Dendritic cell treated with granulocyte-macrophage colony-stimulating factor and Interleukin-4, amounts not matched to agents 40 ng/mL and 50 ng/mL, for 4 days (primary cell): ENCODE data around the gene MAST3.
A peak's percentile ranks its signal among the peaks of the same experiment; 100 is the strongest.
"Not testable (repeated sequence)": the region's sequence is repeated elsewhere in the genome, so short reads cannot be mapped to it uniquely, and the experiment has no call there.

Source experiments
- H3K27ac Mint-ChIP-seq: one replicate; pipeline ENCODE4 v1.8.0; 2022; ENCODE audit warnings: mild to moderate bottlenecking, mixed read lengths
- H3K27me3 Mint-ChIP-seq: one replicate; pipeline ENCODE4 v1.8.0; 2022; ENCODE audit warnings: mild to moderate bottlenecking, mixed read lengths
- H3K36me3 Mint-ChIP-seq: one replicate; pipeline ENCODE4 v1.8.0; 2022; ENCODE audit warnings: low read depth, mixed read lengths
- H3K4me1 Mint-ChIP-seq: one replicate; pipeline ENCODE4 v1.8.0; 2022; ENCODE audit warnings: low read depth, mixed read lengths
- H3K4me3 Mint-ChIP-seq: one replicate; pipeline ENCODE4 v1.8.0; 2022; ENCODE audit warnings: mild to moderate bottlenecking, moderate library complexity, mixed read lengths
- H3K9me3 Mint-ChIP-seq: one replicate; pipeline ENCODE4 v1.8.0; 2022; ENCODE audit warnings: mixed read lengths
- intact Hi-C: fragments of 100-400 bp; cut with micrococcal nuclease; formaldehyde crosslinking; loops from one replicate; pipeline ENCODE4 v1.15.0; 2022

Gene MAST3

DNA sequence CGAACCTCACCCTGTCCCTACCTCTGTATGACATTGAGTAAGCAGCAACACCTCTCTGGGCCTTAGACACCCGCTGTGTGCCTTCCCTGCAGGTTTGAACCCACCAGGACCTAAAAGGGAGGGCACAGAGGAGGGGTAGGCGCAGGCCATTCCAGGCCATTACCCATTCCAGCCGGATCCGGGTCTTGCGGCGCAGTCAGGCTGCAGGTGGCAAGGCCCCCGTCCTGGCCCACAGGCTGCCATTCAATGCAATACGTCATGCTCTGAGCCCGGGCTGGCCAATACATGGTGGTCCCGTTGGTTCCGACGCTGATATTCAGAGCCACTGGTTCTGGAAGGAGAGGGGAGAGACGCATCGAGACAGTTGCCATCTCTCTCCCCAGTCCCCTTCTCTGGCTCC lies 28.2 kb upstream of the MAST3 start:
- intact Hi-C loops = no loop called here
- H3K36me3 Mint-ChIP-seq = peaks cover 18% of the 10 kb centered on the region
- H3K27me3 Mint-ChIP-seq = no peaks in the 10 kb centered on the region
- H3K4me3 Mint-ChIP-seq = no peak overlapping the region
- H3K9me3 Mint-ChIP-seq = no peaks in the 10 kb centered on the region
- H3K4me1 Mint-ChIP-seq = no peaks in the 10 kb centered on the region
- no peak overlapping the region for H3K27ac Mint-ChIP-seq

DNA sequence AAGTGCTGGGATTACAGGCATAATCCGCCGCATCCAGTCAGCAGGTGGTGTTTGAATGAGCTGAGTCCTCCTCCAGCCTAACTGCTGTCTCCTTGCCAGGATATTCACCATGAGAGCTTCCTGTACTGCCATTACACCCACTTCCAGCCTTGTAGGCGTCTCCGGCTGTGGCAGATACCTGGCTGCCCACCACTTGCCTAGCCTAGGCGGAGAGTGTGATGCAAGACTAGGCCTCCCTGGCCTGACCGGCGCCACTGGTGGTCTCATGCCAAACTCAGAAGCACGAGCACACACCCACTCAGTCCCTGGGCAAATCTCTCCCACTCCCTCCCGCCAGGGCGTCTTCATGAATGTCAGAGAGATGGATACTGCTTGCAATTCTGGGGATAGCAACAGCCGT lies 27.4 kb upstream of the MAST3 start:
- Mint-ChIP-seq H3K9me3 (no peaks in the 10 kb centered on the region), H3K36me3 (peaks cover 21% of the 10 kb centered on the region), H3K4me3 (no peak overlapping the region), H3K27me3 (no peaks in the 10 kb centered on the region), H3K27ac (no peak overlapping the region), H3K4me1 (no peaks in the 10 kb centered on the region)
- intact Hi-C loops = no loop called here

DNA sequence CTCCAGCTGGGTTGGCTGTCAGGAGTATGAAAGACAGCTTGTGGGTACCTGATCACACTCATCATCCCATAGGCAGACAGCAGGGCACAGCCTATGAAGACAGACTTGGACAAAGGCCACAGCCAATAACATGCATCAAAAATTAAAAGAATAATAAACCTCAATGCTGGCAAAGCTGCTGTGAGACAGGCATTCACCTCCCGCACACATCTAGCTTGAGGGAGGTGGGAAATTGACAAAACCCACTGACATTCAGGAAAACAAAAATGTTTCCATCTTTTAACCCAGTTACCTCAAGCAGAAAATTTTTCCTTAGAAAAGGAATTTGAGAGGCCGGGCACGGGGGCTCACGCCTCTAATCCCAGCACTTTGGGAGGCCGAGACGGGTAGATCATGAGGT lies 25.2 kb upstream of the MAST3 start:
- no peaks in the 10 kb centered on the region for H3K9me3 Mint-ChIP-seq
- H3K4me3 Mint-ChIP-seq = no peak overlapping the region
- no peaks in the 10 kb centered on the region for H3K27me3 Mint-ChIP-seq
- H3K4me1 Mint-ChIP-seq = no peaks in the 10 kb centered on the region
- no peak overlapping the region for H3K27ac Mint-ChIP-seq
- H3K36me3 Mint-ChIP-seq = peaks cover 28% of the 10 kb centered on the region
- intact Hi-C loops = no loop called here

DNA sequence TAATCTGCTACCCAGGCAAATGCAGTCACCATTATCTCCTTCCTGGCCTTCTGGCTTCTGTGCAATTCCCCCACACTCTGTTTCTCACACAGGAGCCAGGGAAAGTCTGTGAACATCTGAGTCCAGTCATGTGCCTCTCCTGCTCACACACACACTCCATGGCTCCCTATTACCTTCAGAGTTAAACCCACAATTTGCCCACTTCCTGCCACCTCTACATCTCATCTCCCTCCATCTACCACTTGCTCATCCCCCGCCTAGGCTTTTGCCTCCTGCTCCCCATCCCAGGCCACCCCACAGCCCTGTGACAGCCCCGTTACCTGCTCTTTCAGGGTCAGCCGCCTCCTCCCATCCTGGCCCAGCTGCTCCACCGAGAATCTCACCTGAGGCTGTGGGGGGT lies 24.4 kb upstream of the MAST3 start:
- Mint-ChIP-seq H3K9me3 (no peaks in the 10 kb centered on the region), H3K4me1 (no peaks in the 10 kb centered on the region), H3K36me3 (peaks cover 28% of the 10 kb centered on the region), H3K27me3 (no peaks in the 10 kb centered on the region), H3K4me3 (no peak overlapping the region), H3K27ac (no peak overlapping the region)
- intact Hi-C loops = no loop called here

DNA sequence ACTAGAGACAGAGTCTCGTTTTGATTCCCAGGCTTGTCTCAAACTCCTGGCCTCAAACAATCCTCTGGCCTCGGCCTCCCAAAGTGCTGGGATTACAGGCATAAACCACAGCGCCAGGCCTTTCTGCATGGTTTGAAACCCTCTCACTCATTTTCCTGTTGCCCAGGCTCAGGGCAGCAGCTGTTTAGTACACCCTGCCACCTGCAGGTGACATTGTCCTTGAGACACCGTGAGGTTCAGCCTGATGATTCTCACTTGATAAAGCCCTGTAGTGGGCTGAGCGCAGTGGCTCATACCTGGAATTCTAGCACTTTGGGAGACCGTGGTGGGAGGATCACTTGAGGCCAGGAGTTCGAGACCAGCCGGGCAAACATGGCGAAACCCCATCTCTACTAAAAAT lies 23.4 kb upstream of the MAST3 start:
- no peaks in the 10 kb centered on the region for H3K4me1 Mint-ChIP-seq
- intact Hi-C loops = no loop called here
- H3K27ac Mint-ChIP-seq = no peak overlapping the region
- no peaks in the 10 kb centered on the region for H3K9me3 Mint-ChIP-seq
- no peaks in the 10 kb centered on the region for H3K27me3 Mint-ChIP-seq
- peaks cover 28% of the 10 kb centered on the region for H3K36me3 Mint-ChIP-seq
- H3K4me3 Mint-ChIP-seq = no peak overlapping the region

DNA sequence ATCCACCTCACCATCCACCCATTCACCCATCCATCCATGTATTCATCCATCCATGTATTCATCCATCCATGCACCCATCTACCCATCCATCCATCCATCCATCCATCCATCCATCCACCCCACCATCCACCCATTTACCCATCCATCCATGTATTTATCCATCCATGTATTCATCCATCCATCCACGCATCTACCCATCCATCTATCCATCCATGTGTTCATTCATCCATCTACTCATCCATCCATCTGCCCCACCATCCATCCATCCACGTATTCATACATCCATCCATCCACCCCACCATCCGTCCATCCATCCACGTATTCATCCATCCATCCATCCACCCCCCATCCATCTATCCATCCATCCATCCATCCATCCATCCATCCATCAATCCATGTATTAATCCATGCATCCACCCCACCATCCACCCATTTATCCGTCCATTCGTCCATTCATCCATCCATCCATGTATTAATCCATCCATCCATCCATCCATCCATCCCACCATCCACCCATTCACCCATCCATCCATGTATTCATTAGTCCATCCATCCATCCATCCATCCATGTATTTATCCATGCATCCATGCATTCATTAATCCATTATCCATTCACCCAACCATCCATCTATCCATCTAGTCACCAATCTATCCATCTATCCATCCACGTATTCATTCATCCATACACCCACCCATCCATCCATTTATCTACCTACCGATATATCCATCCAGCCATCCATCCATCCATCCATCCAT lies 13.5 kb upstream of the MAST3 start:
- H3K27ac Mint-ChIP-seq = no peak overlapping the region
- H3K4me3 Mint-ChIP-seq = no peak overlapping the region
- H3K4me1 Mint-ChIP-seq = peaks cover 29% of the 10 kb centered on the region
- H3K36me3 Mint-ChIP-seq = peaks cover 12% of the 10 kb centered on the region
- H3K27me3 Mint-ChIP-seq = no peaks in the 10 kb centered on the region
- intact Hi-C loops = no loop called here
- peaks cover 15% of the 10 kb centered on the region for H3K9me3 Mint-ChIP-seq

DNA sequence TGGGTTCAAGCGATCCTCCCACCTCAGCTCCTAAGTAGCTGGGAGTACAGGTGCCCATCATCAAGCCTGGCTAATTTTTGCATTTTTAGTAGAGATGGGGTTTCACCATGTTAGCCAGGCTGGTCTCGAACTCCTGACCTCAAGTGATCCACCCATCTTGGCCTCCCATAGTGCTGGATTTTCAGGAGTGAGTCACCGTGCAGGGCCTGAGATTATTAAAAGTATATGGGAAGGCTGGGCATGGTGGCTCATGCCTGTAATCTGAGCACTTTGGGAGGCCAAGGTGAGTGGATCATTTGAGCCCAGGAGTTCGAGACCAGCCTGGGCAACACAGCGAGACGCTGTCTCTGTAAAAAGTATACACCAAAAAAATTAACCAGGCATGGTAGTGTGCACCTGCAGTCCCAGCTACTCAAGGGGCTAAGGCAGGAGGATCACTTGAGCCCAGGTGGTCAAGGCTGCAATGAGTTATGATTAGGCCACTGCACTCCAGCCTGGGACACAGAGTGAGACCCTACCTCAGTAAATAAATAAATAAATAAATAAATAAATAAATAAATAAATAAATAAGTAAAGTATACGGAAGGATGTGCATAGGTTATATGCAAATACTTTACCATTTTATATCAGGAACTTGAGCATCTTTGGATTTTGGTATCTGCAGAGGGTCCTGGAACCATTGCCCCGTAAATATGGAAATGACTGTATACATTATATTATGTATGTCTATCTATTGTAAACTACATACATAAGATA lies 11.7 kb upstream of the MAST3 start:
- H3K27me3 Mint-ChIP-seq = no peaks in the 10 kb centered on the region
- H3K4me3 Mint-ChIP-seq = no peak overlapping the region
- peaks cover 47% of the 10 kb centered on the region for H3K4me1 Mint-ChIP-seq
- peak overlapping the region; percentile 99 for H3K27ac Mint-ChIP-seq
- peaks cover 12% of the 10 kb centered on the region for H3K36me3 Mint-ChIP-seq
- intact Hi-C loops = no loop called here
- H3K9me3 Mint-ChIP-seq = peaks cover 15% of the 10 kb centered on the region

DNA sequence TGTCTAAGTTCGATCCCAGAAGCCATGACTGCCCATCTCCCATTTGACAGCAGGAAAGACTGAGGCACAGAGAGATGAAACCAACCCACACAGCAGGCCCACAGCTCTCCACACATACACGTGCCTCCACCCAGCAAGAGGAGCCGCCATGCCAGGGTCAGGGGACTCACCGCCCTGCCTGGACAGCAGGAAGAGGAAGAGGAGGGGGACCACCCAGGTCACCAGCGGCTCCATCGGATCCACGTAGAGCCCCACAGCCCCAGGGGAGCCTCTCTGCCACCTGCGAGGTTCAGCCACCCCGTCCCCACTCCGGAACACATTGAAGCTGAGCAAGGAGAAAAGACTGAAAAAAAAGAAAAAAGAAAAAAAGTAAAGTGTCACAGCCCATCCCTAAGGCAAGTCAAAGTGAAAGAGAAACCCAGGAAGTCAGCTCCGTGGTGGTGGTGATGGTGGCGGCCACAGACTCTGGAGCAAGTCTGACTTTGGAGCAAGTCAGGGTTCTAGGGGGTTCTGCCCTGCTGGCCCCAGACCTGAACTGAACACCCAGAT lies 10.9 kb upstream of the MAST3 start, which contains the start of gene IL12RB1:
IL12RB1 (minus strand) TSS at position 345 of the 549 bp plus-strand sequence; CDS start at position 234, 111 bp downstream.
- peak within 1 kb of the TSS; percentile 92 for H3K4me3 Mint-ChIP-seq
- H3K9me3 Mint-ChIP-seq = peaks cover 15% of the 10 kb centered on the region
- no peaks in the 10 kb centered on the region for H3K27me3 Mint-ChIP-seq
- peaks cover 12% of the 10 kb centered on the region for H3K36me3 Mint-ChIP-seq
- peak within 1 kb of the TSS; percentile 99 for H3K27ac Mint-ChIP-seq
- peaks cover 54% of the 10 kb centered on the region for H3K4me1 Mint-ChIP-seq
- intact Hi-C loops = no loop called here

DNA sequence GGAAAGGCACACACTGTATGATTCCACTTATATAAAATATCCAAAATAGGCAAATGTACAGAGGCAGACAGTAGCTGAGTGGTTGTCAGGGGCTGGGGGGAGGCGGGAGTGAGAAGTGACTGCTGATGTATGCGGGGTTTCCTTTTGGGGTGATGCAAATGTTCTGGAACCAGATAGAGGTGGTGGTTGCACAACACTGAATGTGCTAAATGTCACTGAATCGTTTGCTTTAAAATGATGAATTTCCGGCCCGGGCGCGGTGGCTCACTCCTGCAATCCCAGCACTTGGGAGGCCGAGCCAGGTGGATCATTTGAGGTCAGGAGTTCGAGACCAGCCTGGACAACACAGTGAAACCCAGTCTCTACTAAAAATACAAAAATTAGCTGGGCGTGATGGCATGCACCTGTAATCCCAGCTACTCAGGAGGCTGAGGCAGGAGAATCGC lies 8.5 kb upstream of the MAST3 start:
- H3K4me1 Mint-ChIP-seq = peaks cover 48% of the 10 kb centered on the region
- H3K36me3 Mint-ChIP-seq, H3K4me3 Mint-ChIP-seq, H3K9me3 Mint-ChIP-seq, intact Hi-C loops, H3K27me3 Mint-ChIP-seq: not testable (repeated sequence)
- H3K27ac Mint-ChIP-seq = peak overlapping the region; percentile 80

DNA sequence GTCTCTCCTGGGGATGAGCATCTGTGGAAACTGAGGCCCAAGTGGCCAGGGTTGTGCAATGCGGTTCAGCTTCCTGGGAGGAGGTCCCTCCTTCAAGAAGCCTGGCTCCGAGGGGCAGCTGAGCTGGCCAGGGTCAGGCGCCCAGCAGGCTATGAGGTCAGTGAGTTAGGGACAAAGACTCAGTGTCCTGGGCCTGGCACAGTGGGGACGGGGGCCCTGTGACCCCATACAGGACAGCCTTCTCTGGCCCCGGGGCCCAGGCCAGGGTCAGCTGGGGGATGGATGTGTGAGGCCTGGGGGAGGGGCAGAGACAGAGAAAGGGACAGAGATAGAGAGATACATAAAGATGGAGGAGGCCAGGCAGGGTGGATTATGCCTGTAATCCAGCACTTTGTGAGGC lies 7.9 kb upstream of the MAST3 start:
- Mint-ChIP-seq H3K27me3 (no peaks in the 10 kb centered on the region), H3K27ac (peak overlapping the region; percentile 80), H3K4me1 (peaks cover 42% of the 10 kb centered on the region), H3K36me3 (no peaks in the 10 kb centered on the region), H3K9me3 (peaks cover under 1% of the 10 kb centered on the region), H3K4me3 (no peak overlapping the region)
- intact Hi-C loops = no loop called here

DNA sequence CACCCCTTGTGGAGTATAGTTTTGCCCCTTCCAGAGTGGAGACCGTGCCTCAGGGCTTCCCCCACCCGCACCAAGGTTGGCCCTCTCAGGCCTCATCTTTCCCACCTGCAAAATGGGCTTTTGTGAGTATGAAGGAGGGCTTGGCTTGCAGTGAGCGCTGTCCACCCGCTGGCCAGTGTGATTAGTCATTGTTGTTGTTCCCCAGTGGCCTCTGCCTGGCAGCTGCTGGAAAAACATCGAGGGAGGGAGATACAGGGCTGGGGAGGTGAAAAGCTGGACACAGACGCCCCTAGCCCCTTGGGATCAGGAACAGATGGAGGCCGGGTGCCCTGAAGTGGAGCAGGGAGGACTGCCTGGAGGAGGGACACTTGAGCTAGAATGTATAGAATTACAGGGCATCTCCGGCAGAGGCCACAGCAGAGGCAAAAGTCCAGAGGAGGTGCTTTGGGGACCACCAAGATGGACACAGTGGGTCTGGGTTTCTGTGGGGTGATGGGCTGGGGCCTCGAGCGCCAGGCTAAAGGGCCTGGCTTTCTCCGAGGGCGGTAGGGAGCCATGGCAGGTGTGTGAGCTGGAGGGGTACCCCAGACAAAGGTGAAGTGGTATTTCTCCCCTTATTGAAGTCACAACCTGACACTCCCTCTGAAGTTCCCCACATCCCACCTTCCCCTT lies 6.9 kb upstream of the MAST3 start:
- Mint-ChIP-seq H3K27me3 (no peaks in the 10 kb centered on the region), H3K36me3 (no peaks in the 10 kb centered on the region), H3K9me3 (no peaks in the 10 kb centered on the region), H3K27ac (peak overlapping the region; percentile 80), H3K4me3 (peak overlapping the region; percentile 39), H3K4me1 (peaks cover 41% of the 10 kb centered on the region)
- intact Hi-C loops = no loop called here

DNA sequence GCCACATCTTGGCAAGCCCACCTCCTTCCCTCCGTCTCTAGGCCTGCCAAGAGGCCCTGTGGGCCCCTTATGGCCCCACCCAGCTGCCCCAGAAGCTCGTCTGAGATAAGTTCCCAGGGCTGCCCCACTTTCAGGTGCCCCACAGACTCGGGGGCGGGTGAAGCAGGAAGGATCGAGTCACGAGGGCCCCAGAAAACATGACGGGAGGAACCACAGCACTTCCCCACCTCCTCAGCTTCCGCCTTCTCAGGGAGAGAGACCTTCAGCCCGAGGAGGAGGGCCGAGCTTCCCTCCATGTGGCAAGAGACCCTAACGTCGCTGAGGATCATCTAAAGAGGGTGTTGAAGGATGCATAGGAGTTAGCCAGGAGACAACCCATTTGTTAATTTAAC lies 6.4 kb upstream of the MAST3 start:
- Mint-ChIP-seq H3K4me1 (peaks cover 41% of the 10 kb centered on the region), H3K27ac (peak overlapping the region; percentile 80)
- intact Hi-C loops = no loop called here

DNA sequence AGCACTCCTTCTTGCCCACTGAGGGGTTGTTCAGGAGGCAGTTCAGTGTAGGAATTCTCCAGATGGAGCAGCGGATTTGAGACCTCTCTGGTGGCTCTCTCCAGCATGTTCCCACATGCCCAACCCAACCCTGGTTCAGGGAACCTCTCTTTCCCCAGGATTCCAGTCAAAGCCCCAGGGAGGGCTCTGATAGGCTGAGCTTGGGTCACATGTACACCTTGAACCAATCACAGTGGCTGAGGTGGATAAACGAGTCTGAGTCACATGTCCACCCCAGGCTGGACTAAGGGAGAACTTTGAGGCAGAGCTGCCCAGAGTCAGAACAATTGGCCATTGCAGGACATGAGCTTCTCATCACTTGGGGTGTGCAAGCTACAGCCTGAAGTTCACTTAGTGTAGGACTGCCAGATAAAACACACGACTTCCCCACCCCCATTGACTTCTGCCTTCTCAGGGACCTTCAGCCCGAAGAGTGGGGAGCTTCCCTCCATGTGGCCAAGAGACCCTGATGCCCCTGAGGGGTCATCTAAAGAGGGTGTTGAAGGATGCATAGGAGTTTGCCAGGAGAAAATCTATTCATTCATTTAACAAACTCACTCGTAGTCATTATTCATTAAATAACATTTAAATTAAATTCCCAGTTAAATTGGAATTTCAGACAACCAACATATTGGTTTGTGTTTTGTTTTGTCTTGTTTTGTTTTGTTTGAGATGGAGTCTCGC lies 4.0 kb upstream of the MAST3 start:
- H3K27me3 Mint-ChIP-seq = peaks cover 3% of the 10 kb centered on the region
- H3K4me3 Mint-ChIP-seq = no peak overlapping the region
- intact Hi-C loops = no loop called here
- H3K36me3 Mint-ChIP-seq = no peaks in the 10 kb centered on the region
- no peak overlapping the region for H3K27ac Mint-ChIP-seq
- no peaks in the 10 kb centered on the region for H3K9me3 Mint-ChIP-seq
- peaks cover 36% of the 10 kb centered on the region for H3K4me1 Mint-ChIP-seq

More for the DNA sequence above, 6.4 kb upstream of the MAST3 start:
- Mint-ChIP-seq H3K9me3 (no peaks in the 10 kb centered on the region), H3K27me3 (no peaks in the 10 kb centered on the region), H3K4me3 (peak overlapping the region; percentile 39), H3K36me3 (no peaks in the 10 kb centered on the region)
